ENCODE data around the gene ALDH2. TPM values are rescaled to one million over a fixed set of nuclear protein-coding genes. Genes with fewer than 3 reads are reported as not detected.

ALDH2 gene
- total RNA-seq, 2 donors from 2014 or later, result 76.6 to 91.4 TPM

DNA sequence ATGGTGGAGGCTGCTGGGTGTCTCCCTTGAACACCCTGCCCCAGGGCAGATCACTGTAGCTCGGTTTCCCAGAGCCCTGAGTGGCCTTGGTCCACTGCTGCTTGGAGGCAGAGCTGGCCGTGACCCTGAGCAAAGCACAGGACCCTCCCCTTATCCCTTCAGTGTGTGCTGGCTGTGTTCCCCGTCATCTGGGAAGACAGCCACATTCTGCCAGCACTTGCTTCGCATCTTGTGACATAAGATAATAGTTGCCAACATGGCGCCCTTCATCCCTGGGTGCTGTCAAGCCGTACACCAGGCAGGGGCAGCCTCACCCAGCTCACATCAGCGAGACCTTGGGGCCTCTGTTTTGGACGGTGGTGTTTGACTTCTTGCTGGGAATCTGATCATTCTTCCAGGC is 12.1 kb upstream of the ALDH2 start:
- WGBS, 2 experiments (ENCODE audit: insufficient coverage in 1 of 2, insufficient read length in 1 of 2), result 93 to 96% methylated on average over 6 to 8 of the region's 8 CpGs
- no peaks in the 10 kb centered on the region for H3K27me3 ChIP-seq (ENCODE audit: control insufficient read depth, insufficient read depth, low read length, poor library complexity, severe bottlenecking)

DNA sequence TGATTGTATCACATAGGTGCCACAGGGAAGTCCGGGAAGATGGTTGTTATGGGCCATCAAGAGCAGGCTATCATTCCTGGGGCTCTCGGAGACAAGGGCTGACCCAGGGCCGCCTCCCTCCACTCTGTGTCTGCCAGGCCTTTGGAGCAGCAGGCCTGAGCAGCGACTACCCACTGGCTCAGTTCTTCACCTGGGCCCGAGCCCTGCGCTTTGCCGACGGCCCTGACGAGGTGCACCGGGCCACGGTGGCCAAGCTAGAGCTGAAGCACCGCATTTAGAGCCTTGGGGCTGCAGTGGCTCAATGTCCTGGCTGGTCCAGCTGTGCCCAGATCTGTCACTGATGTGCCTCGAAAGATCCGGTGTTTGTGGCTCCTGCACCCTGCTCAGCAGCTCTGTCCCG is 10.5 kb upstream of the ALDH2 start:
- H3K4me3 Mint-ChIP-seq, result no peak overlapping the region
- Histone ChIP-seq H3K9me3 (ENCODE audit: control insufficient read depth, low read length) (no peaks in the 10 kb centered on the region), H3K27me3 (ENCODE audit: control insufficient read depth, insufficient read depth, low read length, poor library complexity, severe bottlenecking) (no peaks in the 10 kb centered on the region), H3K36me3 (ENCODE audit: control insufficient read depth, insufficient read depth, low read length) (no peaks in the 10 kb centered on the region), H3K9ac (ENCODE audit: extremely low read depth, low read length, poor library complexity, severe bottlenecking) (no peak overlapping the region), H3K4me1 (ENCODE audit: control insufficient read depth, insufficient read depth, low read length) (no peaks in the 10 kb centered on the region), H3K4me3 (ENCODE audit: low read length) (no peak overlapping the region), H3K27ac (ENCODE audit: low read depth, low read length) (no peak overlapping the region)
- 93 to 96% methylated on average over 15 of the region's 15 CpGs for WGBS, 2 experiments (ENCODE audit: insufficient coverage in 1 of 2, insufficient read length in 1 of 2)
- no peaks in the 10 kb centered on the region for H3K9me3 Mint-ChIP-seq
- DNase-seq, result no peak
- peaks cover 9% of the 10 kb centered on the region for H3K4me1 Mint-ChIP-seq
- TF ChIP-seq, protein P1, sequence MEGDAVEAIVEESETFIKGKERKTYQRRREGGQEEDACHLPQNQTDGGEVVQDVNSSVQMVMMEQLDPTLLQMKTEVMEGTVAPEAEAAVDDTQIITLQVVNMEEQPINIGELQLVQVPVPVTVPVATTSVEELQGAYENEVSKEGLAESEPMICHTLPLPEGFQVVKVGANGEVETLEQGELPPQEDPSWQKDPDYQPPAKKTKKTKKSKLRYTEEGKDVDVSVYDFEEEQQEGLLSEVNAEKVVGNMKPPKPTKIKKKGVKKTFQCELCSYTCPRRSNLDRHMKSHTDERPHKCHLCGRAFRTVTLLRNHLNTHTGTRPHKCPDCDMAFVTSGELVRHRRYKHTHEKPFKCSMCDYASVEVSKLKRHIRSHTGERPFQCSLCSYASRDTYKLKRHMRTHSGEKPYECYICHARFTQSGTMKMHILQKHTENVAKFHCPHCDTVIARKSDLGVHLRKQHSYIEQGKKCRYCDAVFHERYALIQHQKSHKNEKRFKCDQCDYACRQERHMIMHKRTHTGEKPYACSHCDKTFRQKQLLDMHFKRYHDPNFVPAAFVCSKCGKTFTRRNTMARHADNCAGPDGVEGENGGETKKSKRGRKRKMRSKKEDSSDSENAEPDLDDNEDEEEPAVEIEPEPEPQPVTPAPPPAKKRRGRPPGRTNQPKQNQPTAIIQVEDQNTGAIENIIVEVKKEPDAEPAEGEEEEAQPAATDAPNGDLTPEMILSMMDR (conservative IDR thresholded peaks at IDR 0.05), result no peak
- H3K27ac Mint-ChIP-seq, result peak overlapping the region; percentile 44
- H3K27me3 Mint-ChIP-seq (ENCODE audit: insufficient read depth), result no peaks in the 10 kb centered on the region
- H3K36me3 Mint-ChIP-seq (ENCODE audit: low read depth), result peaks cover 5% of the 10 kb centered on the region

More for the DNA sequence above, 12.1 kb upstream of the ALDH2 start:
- H3K27me3 Mint-ChIP-seq (ENCODE audit: insufficient read depth), result no peaks in the 10 kb centered on the region
- Histone ChIP-seq H3K36me3 (ENCODE audit: control insufficient read depth, insufficient read depth, low read length) (no peaks in the 10 kb centered on the region), H3K4me3 (ENCODE audit: low read length) (no peak overlapping the region), H3K4me1 (ENCODE audit: control insufficient read depth, insufficient read depth, low read length) (no peaks in the 10 kb centered on the region), H3K9ac (ENCODE audit: extremely low read depth, low read length, poor library complexity, severe bottlenecking) (no peak overlapping the region), H3K27ac (ENCODE audit: low read depth, low read length) (no peak overlapping the region), H3K9me3 (ENCODE audit: control insufficient read depth, low read length) (no peaks in the 10 kb centered on the region)
- H3K9me3 Mint-ChIP-seq, result no peaks in the 10 kb centered on the region
- TF ChIP-seq, protein P1 (conservative IDR thresholded peaks at IDR 0.05), result no peak
- peaks cover 12% of the 10 kb centered on the region for H3K36me3 Mint-ChIP-seq (ENCODE audit: low read depth)
- no peak overlapping the region for H3K4me3 Mint-ChIP-seq
- peaks cover 7% of the 10 kb centered on the region for H3K4me1 Mint-ChIP-seq
- H3K27ac Mint-ChIP-seq, result no peak overlapping the region
- DNase-seq, result peak; percentile 38

DNA sequence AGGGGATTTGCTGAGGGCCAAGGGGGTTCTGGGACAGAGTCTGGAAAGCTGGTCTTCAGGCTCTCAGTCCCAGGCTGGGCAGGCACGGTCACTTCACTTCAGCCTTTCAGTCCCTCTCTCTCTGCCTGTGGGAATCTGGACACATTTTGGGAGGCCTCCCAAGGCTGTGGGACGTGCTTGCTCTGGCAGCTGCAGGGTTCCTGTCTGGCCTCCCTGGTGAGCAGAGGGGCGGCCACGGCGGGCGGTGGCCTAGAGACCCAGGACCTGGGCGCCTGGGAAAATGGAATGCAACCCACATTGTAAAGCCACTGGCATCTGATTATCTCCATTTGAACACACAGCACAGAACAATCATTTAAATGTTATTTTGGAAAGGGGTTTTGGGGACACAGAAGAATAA is 10.1 kb upstream of the ALDH2 start:
- Mint-ChIP-seq H3K27ac (peak overlapping the region; percentile 44), H3K9me3 (no peaks in the 10 kb centered on the region), H3K36me3 (ENCODE audit: low read depth) (peaks cover 4% of the 10 kb centered on the region), H3K4me3 (no peak overlapping the region), H3K4me1 (peaks cover 12% of the 10 kb centered on the region), H3K27me3 (ENCODE audit: insufficient read depth) (no peaks in the 10 kb centered on the region)
- WGBS, 2 experiments (ENCODE audit: insufficient coverage in 1 of 2, insufficient read length in 1 of 2), result 97 to 100% methylated on average over 3 to 7 of the region's 7 CpGs
- no peak for DNase-seq
- no peak overlapping the region for H3K9ac ChIP-seq (ENCODE audit: extremely low read depth, low read length, poor library complexity, severe bottlenecking)
- H3K9me3 ChIP-seq (ENCODE audit: control insufficient read depth, low read length), result no peaks in the 10 kb centered on the region
- TF ChIP-seq, protein P1 (conservative IDR thresholded peaks at IDR 0.05), result no peak
- no peak overlapping the region for H3K4me3 ChIP-seq (ENCODE audit: low read length)
- peaks cover under 1% of the 10 kb centered on the region for H3K4me1 ChIP-seq (ENCODE audit: control insufficient read depth, insufficient read depth, low read length)
- H3K27ac ChIP-seq (ENCODE audit: low read depth, low read length), result no peak overlapping the region
- no peaks in the 10 kb centered on the region for H3K27me3 ChIP-seq (ENCODE audit: control insufficient read depth, insufficient read depth, low read length, poor library complexity, severe bottlenecking)
- H3K36me3 ChIP-seq (ENCODE audit: control insufficient read depth, insufficient read depth, low read length), result no peaks in the 10 kb centered on the region
